SH-SY5Y (cell line): ENCODE results near the gene ATAD5.

Experiments
- GATA2 ChIP-seq: IDR thresholded peaks from 2 replicates; pipeline ENCODE4 v1.6.1; 2011; ENCODE audit warnings: mild to moderate bottlenecking, low read depth, low read length
- GATA3 ChIP-seq: IDR thresholded peaks from 2 replicates; pipeline ENCODE4 v1.6.1; 2011; ENCODE audit warnings: low read depth, mild to moderate bottlenecking, low read length, moderate library complexity

DNA sequence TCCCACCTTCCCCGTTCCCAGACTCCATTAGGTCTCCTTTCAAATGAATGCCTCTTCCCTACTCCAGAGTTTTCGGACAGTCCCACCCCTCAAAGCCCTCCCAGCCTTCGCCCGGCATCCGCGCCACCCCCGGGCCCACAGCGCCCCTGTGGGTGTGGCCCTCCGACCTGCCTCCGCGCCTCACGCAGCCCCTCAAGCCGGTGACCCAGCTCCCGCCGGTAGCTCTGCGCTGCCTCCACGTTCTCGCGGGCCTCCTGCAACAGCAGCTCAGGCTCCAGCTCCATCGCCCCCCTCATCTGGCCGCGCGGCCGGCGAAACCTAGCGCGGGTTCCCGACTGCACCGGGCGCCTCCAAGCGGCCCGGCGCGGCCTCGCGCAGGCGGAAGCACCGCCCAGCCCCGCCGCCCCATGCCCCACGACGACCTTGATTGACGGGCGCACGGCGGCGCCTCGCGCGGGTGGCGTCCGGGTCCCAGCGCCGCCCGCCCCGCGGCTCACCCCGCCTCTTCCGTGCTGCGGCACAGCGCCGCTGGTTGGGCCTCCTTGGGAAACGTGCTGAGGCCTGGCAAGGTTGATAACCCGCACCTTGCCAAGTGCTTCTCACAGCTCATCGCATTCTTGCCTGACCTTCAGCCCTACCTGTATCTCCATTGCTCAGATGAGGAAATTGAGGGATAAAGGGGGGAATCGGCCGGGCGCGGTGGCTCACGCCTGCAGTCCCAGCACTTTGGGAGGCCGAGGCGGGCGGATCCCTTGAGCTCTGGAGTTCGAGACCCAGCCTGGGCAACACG is 7.2 kb upstream of the ATAD5 start, which contains the start of gene CRLF3:
- TF ChIP-seq GATA2, result no peak
- no peak for TF ChIP-seq GATA3
